Muscle layer of duodenum (tissue), 2 donors: ENCODE results near the gene ZMYND12.

Experiments
- H3K27ac ChIP-seq: one replicate; pipeline ENCODE4 v1.7.0; 2013; ENCODE audit warnings: mild to moderate bottlenecking, low read length
- H3K27me3 ChIP-seq: one replicate; pipeline ENCODE4 v1.7.0; 2013; ENCODE audit warnings: low read depth, mild to moderate bottlenecking, control low read depth, low read length
- H3K36me3 ChIP-seq, 2 donors: one replicate each; pipeline ENCODE4 v1.7.0; 2013; ENCODE audit warnings: low read length in 2 of 2, control low read depth in 1 of 2, mild to moderate bottlenecking in 1 of 2; ENCODE audit not compliant: insufficient read depth in 2 of 2, control insufficient read depth in 1 of 2
- H3K4me1 ChIP-seq, 2 donors: one replicate each; pipeline ENCODE4 v1.7.0; 2013; ENCODE audit warnings: low read length in 2 of 2, mild to moderate bottlenecking in 2 of 2, control low read depth in 1 of 2, moderate library complexity in 1 of 2; ENCODE audit not compliant: insufficient read depth in 2 of 2, control insufficient read depth in 1 of 2
- H3K4me3 ChIP-seq, 2 donors: one replicate each; pipeline ENCODE4 v1.7.0; 2013; ENCODE audit warnings: low read length in 2 of 2, low read depth in 1 of 2, mild to moderate bottlenecking in 1 of 2
- H3K9me3 ChIP-seq, 2 donors: one replicate each; pipeline ENCODE4 v1.7.0; 2013; ENCODE audit warnings: low read length in 2 of 2, control low read depth in 1 of 2, mild to moderate bottlenecking in 1 of 2; ENCODE audit not compliant: control insufficient read depth in 1 of 2
- donor health status: healthy.

ZMYND12 gene

GRCh38 chr1:42439940-42440339 lies 15.9 kb downstream of the ZMYND12 start:
- Histone ChIP-seq H3K36me3 (no peaks in the 10 kb centered on the region), H3K27me3 (no peaks in the 10 kb centered on the region), H3K4me3 (no peak overlapping the region), H3K4me1 (no peaks in the 10 kb centered on the region), H3K9me3 (no peaks in the 10 kb centered on the region), H3K27ac (no peak overlapping the region)

GRCh38 chr1:42434340-42434739 lies 21.5 kb downstream of the ZMYND12 start:
- H3K27ac ChIP-seq = no peak overlapping the region
- H3K4me3 ChIP-seq = no peak overlapping the region
- H3K36me3 ChIP-seq = no peaks in the 10 kb centered on the region
- no peaks in the 10 kb centered on the region for H3K27me3 ChIP-seq
- H3K9me3 ChIP-seq = no peaks in the 10 kb centered on the region
- H3K4me1 ChIP-seq = no peaks in the 10 kb centered on the region

- no peak overlapping the region for H3K27ac ChIP-seq
- H3K9me3 ChIP-seq = no peaks in the 10 kb centered on the region
- H3K4me1 ChIP-seq = no peaks in the 10 kb centered on the region
- H3K36me3 ChIP-seq = no peaks in the 10 kb centered on the region
- no peak overlapping the region for H3K4me3 ChIP-seq
- H3K27me3 ChIP-seq = no peaks in the 10 kb centered on the region
Observed at GRCh38 chr1:42433369-42433768, 22.5 kb downstream of the ZMYND12 start.

GRCh38 chr1:42432714-42433113 lies 23.1 kb downstream of the ZMYND12 start:
- Histone ChIP-seq H3K27ac (no peak overlapping the region), H3K27me3 (no peaks in the 10 kb centered on the region), H3K4me1 (no peaks in the 10 kb centered on the region), H3K9me3 (no peaks in the 10 kb centered on the region), H3K4me3 (no peak overlapping the region), H3K36me3 (no peaks in the 10 kb centered on the region)

- Histone ChIP-seq H3K27ac (no peak overlapping the region), H3K4me1 (no peaks in the 10 kb centered on the region), H3K27me3 (no peaks in the 10 kb centered on the region), H3K4me3 (no peak overlapping the region), H3K36me3 (no peaks in the 10 kb centered on the region), H3K9me3 (no peaks in the 10 kb centered on the region)
Observed at GRCh38 chr1:42431514-42431913, 24.3 kb downstream of the ZMYND12 start.

GRCh38 chr1:42430286-42431135 lies 25.3 kb downstream of the ZMYND12 start:
- Histone ChIP-seq H3K4me1 (no peaks in the 10 kb centered on the region), H3K27ac (no peak overlapping the region), H3K27me3 (no peaks in the 10 kb centered on the region), H3K36me3 (no peaks in the 10 kb centered on the region), H3K9me3 (no peaks in the 10 kb centered on the region), H3K4me3 (no peak overlapping the region)

GRCh38 chr1:42429603-42430002 lies 26.2 kb downstream of the ZMYND12 start:
- Histone ChIP-seq H3K4me1 (no peaks in the 10 kb centered on the region), H3K36me3 (no peaks in the 10 kb centered on the region)

GRCh38 chr1:42427240-42427639 lies 28.6 kb downstream of the ZMYND12 start:
- Histone ChIP-seq H3K9me3 (no peaks in the 10 kb centered on the region), H3K36me3 (no peaks in the 10 kb centered on the region), H3K27me3 (no peaks in the 10 kb centered on the region), H3K4me3 (no peak overlapping the region), H3K27ac (no peak overlapping the region), H3K4me1 (no peaks in the 10 kb centered on the region)

More at GRCh38 chr1:42429603-42430002, 26.2 kb downstream of the ZMYND12 start:
- no peaks in the 10 kb centered on the region for H3K9me3 ChIP-seq
- H3K27ac ChIP-seq = no peak overlapping the region
- H3K27me3 ChIP-seq = no peaks in the 10 kb centered on the region
- no peak overlapping the region for H3K4me3 ChIP-seq

- Histone ChIP-seq H3K27me3 (no peaks in the 10 kb centered on the region), H3K9me3 (no peaks in the 10 kb centered on the region), H3K4me1 (peaks cover 5 to 18% of the 10 kb centered on the region in 2 donors), H3K36me3 (no peaks in the 10 kb centered on the region), H3K4me3 (no peak overlapping the region), H3K27ac (no peak overlapping the region)
Observed at GRCh38 chr1:42424201-42424600, 31.6 kb downstream of the ZMYND12 start.

GRCh38 chr1:42423681-42424080 lies 32.1 kb downstream of the ZMYND12 start:
- Histone ChIP-seq H3K4me1 (peaks cover 5 to 18% of the 10 kb centered on the region in 2 donors), H3K36me3 (no peaks in the 10 kb centered on the region), H3K27ac (no peak overlapping the region), H3K4me3 (no peak overlapping the region), H3K27me3 (no peaks in the 10 kb centered on the region), H3K9me3 (no peaks in the 10 kb centered on the region)

GRCh38 chr1:42422737-42423136 lies 33.1 kb downstream of the ZMYND12 start:
- Histone ChIP-seq H3K9me3 (no peaks in the 10 kb centered on the region), H3K4me1 (peaks cover 5 to 18% of the 10 kb centered on the region in 2 donors), H3K27me3 (no peaks in the 10 kb centered on the region), H3K27ac (no peak overlapping the region), H3K4me3 (no peak overlapping the region), H3K36me3 (no peaks in the 10 kb centered on the region)
